Liver (tissue), 3 donors: ENCODE data around the gene AGPAT2.

Source experiments
- EGR1 ChIP-seq, 2 donors: IDR thresholded peaks; 2 replicates each; pipeline ENCODE4 v1.6.1; 2016 to 2018; ENCODE audit warnings: antibody characterized with exemption in 2 of 2, low read depth in 2 of 2
- JUND ChIP-seq, 2 donors: IDR thresholded peaks; 2 replicates each; pipeline ENCODE4 v1.6.1; 2016; ENCODE audit warnings: antibody characterized with exemption in 2 of 2
- NR2F2 ChIP-seq: IDR thresholded peaks from 2 replicates; pipeline ENCODE4 v1.6.1; 2016; ENCODE audit warnings: antibody characterized with exemption
- RAD21 ChIP-seq, 2 donors: IDR thresholded peaks; 2 replicates each; pipeline ENCODE4 v1.6.1; 2016; ENCODE audit warnings: antibody characterized with exemption in 2 of 2, mild to moderate bottlenecking in 2 of 2
- SP1 ChIP-seq: IDR thresholded peaks from 2 replicates; pipeline ENCODE4 v1.6.1; 2018; ENCODE audit warnings: antibody characterized with exemption, mild to moderate bottlenecking
- TAF1 ChIP-seq: conservative IDR thresholded peaks from 2 replicates; pipeline ENCODE4 v1.6.1; 2016; ENCODE audit warnings: antibody characterized with exemption, mild to moderate bottlenecking
- YY1 ChIP-seq: IDR thresholded peaks from 2 replicates; pipeline ENCODE4 v1.6.1; 2016; ENCODE audit warnings: antibody characterized with exemption, mild to moderate bottlenecking
- TF ChIP-seq, protein P1 (sequence below): fragments of 150-350 bp; IDR thresholded peaks from 2 replicates; pipeline ENCODE4 v1.5.1; 2017; ENCODE audit warnings: improper control_type of control experiment, low read depth, low read length; ENCODE audit not compliant: missing input control
- TF ChIP-seq, protein P2 (sequence below): IDR thresholded peaks from 2 replicates; pipeline ENCODE4 v1.6.1; 2016; ENCODE audit warnings: antibody characterized with exemption
- TF ChIP-seq, protein P3 (sequence below): IDR thresholded peaks from 2 replicates; pipeline ENCODE4 v1.6.1; 2016; ENCODE audit warnings: antibody characterized with exemption, mild to moderate bottlenecking
- TF ChIP-seq, protein P4 (sequence below): IDR thresholded peaks from 2 replicates; pipeline ENCODE4 v1.6.1; 2016; ENCODE audit warnings: antibody characterized with exemption
- donor health status: healthy.
- donor health status: healthy.

DNA sequence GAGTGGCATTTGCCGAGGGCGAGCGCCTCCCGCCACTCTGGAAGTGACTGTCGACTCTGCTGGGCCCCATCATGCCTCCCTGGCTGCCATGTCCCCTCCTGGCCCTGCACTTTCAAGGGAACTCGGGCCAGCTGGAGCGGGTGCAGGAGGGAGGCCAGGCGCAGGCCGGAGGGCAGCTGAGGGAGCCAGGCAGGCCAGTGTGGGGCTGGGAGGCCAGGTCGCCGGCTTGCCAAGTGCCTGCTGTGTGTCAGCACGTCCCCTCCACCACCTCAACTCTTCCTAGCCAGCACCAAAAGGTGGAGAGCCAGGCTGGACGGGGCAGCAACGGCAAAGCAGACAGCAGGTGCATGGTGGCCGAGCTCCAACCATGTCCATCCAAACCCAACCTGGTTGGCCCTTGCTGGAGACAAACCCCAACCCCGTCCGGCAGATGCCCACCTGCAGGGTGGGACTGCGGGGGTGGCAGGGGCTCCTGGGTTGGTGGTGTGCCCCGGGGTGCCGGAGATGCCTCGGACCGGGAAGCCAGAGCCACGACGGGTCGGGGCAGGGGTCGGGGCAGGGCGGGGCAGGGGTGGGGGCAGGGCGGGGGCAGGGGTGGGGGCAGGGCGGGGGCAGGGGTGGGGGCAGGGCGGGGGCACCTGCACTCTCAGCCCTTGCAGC lies 61.1 kb downstream of the AGPAT2 start:
- TF ChIP-seq, protein P1, sequence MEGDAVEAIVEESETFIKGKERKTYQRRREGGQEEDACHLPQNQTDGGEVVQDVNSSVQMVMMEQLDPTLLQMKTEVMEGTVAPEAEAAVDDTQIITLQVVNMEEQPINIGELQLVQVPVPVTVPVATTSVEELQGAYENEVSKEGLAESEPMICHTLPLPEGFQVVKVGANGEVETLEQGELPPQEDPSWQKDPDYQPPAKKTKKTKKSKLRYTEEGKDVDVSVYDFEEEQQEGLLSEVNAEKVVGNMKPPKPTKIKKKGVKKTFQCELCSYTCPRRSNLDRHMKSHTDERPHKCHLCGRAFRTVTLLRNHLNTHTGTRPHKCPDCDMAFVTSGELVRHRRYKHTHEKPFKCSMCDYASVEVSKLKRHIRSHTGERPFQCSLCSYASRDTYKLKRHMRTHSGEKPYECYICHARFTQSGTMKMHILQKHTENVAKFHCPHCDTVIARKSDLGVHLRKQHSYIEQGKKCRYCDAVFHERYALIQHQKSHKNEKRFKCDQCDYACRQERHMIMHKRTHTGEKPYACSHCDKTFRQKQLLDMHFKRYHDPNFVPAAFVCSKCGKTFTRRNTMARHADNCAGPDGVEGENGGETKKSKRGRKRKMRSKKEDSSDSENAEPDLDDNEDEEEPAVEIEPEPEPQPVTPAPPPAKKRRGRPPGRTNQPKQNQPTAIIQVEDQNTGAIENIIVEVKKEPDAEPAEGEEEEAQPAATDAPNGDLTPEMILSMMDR, result no peak
- TF ChIP-seq, protein P2, sequence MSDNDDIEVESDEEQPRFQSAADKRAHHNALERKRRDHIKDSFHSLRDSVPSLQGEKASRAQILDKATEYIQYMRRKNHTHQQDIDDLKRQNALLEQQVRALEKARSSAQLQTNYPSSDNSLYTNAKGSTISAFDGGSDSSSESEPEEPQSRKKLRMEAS, result no peak
- TF ChIP-seq, protein P3, sequence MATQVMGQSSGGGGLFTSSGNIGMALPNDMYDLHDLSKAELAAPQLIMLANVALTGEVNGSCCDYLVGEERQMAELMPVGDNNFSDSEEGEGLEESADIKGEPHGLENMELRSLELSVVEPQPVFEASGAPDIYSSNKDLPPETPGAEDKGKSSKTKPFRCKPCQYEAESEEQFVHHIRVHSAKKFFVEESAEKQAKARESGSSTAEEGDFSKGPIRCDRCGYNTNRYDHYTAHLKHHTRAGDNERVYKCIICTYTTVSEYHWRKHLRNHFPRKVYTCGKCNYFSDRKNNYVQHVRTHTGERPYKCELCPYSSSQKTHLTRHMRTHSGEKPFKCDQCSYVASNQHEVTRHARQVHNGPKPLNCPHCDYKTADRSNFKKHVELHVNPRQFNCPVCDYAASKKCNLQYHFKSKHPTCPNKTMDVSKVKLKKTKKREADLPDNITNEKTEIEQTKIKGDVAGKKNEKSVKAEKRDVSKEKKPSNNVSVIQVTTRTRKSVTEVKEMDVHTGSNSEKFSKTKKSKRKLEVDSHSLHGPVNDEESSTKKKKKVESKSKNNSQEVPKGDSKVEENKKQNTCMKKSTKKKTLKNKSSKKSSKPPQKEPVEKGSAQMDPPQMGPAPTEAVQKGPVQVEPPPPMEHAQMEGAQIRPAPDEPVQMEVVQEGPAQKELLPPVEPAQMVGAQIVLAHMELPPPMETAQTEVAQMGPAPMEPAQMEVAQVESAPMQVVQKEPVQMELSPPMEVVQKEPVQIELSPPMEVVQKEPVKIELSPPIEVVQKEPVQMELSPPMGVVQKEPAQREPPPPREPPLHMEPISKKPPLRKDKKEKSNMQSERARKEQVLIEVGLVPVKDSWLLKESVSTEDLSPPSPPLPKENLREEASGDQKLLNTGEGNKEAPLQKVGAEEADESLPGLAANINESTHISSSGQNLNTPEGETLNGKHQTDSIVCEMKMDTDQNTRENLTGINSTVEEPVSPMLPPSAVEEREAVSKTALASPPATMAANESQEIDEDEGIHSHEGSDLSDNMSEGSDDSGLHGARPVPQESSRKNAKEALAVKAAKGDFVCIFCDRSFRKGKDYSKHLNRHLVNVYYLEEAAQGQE, result no peak
- peak in 1 of 2 donors; percentile 18 for TF ChIP-seq RAD21 (IDR thresholded peaks at IDR 0.05)
- TF ChIP-seq EGR1 (IDR thresholded peaks at IDR 0.05; ENCODE audit: low read depth in 2 of 2), result no peak
- TF ChIP-seq TAF1, result no peak
- no peak for TF ChIP-seq YY1
- TF ChIP-seq, protein P4, sequence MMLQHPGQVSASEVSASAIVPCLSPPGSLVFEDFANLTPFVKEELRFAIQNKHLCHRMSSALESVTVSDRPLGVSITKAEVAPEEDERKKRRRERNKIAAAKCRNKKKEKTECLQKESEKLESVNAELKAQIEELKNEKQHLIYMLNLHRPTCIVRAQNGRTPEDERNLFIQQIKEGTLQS, result no peak
- TF ChIP-seq SP1, result peak; percentile 32
- no peak for TF ChIP-seq NR2F2
- TF ChIP-seq JUND (IDR thresholded peaks at IDR 0.05), result no peak
